AG04449 (cell line): ENCODE data around the gene FCN2.

Source experiments
- CTCF ChIA-PET: fragments of 350-600 bp; formaldehyde crosslinking; extraction: SDS; loops from one replicate; lab custom pipeline; 2021; ENCODE audit warnings: antibody characterized with exemption; lab: Yijun Ruan, JAX
- POLR2A ChIA-PET: fragments of 400-600, 350-600 bp; formaldehyde crosslinking; extraction: SDS; loops from one replicate; lab custom pipeline; 2020; ENCODE audit warnings: antibody characterized with exemption, inconsistent platforms; lab: Yijun Ruan, JAX
- DNase-seq: peaks from one replicate; pipeline ENCODE4 v3.0.0-alpha.2; 2010; ENCODE audit warnings: low read depth, low spot score
- H3K4me3 ChIP-seq: 2 replicates; pipeline ENCODE4 v1.5.1; 2011; ENCODE audit warnings: low read depth, mild to moderate bottlenecking, control low read depth, low read length
- TF ChIP-seq, protein P1 (sequence below): IDR thresholded peaks from one replicate; pipeline ENCODE4 v1.5.1; 2011; ENCODE audit warnings: mild to moderate bottlenecking, moderate library complexity, low read length, control low read depth, inconsistent platforms; ENCODE audit not compliant: insufficient read depth; ENCODE audit errors: missing control alignments

Gene FCN2

DNA sequence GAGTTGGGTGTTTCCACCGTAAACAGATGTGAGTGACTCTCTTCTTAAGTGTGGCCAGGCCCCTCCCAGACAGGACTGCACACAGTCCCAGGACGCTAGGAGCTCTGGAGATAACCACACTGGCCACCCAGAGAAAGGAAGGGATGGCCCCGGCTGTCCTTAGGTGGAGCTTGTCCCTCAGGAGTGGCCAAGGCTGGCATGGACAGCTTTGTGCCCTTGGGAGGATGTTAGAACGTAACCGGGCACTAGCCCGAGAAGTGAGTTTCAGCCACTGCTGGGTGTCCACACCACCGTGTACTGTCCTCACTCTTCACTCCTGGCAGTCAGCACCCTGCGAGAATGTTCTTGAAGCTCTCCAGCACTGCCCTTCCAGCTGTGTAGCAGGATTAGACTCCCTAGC lies 35.8 kb upstream of the FCN2 start:
- no peak overlapping the region for H3K4me3 ChIP-seq
- DNase-seq, result no peak
- CTCF ChIA-PET, result no interaction called here
- POLR2A ChIA-PET, result no interaction called here
- TF ChIP-seq, protein P1, sequence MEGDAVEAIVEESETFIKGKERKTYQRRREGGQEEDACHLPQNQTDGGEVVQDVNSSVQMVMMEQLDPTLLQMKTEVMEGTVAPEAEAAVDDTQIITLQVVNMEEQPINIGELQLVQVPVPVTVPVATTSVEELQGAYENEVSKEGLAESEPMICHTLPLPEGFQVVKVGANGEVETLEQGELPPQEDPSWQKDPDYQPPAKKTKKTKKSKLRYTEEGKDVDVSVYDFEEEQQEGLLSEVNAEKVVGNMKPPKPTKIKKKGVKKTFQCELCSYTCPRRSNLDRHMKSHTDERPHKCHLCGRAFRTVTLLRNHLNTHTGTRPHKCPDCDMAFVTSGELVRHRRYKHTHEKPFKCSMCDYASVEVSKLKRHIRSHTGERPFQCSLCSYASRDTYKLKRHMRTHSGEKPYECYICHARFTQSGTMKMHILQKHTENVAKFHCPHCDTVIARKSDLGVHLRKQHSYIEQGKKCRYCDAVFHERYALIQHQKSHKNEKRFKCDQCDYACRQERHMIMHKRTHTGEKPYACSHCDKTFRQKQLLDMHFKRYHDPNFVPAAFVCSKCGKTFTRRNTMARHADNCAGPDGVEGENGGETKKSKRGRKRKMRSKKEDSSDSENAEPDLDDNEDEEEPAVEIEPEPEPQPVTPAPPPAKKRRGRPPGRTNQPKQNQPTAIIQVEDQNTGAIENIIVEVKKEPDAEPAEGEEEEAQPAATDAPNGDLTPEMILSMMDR, result no peak

DNA sequence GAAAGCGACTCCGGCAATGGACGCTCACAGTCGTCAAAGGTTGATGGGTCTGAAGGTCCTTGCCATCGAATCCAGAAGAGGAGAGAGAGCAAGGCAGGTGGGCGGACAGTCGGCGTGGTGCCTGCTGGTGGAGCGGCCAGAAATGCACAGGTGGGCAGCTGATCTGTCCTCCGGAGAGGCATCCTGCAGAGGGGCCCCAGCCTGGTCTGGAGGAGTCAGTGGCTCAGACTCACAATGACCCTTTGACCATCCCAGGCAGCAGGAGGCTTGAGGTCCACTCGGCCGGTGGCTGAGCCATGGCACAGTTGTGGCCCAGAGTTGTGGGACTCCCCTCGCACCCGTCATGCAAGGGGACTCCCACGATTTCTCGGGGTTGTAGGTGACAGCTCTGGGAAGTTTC lies 34.4 kb upstream of the FCN2 start:
- POLR2A ChIA-PET, result no interaction called here
- CTCF ChIA-PET, result no interaction called here
- no peak overlapping the region for H3K4me3 ChIP-seq
- no peak for DNase-seq
- TF ChIP-seq, protein P1, result no peak

DNA sequence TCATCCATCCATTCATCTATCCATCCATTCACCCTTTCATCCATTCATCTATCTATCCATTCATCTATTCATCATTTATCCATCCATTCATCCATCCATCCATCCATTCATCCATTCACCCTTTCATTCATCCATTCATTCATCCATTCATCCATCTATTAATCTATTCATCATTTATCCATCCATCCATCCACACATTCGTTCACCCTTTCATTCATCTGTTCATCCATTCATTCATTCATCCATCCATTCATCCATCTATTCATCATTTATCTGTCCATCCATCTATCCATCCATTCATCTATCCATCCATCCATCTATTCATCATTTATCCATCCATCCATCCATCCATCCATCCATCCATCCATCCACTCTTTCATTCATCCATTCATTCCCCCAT lies 33.9 kb upstream of the FCN2 start:
- ChIA-PET POLR2A (no interaction called here), CTCF (no interaction called here)
- H3K4me3 ChIP-seq, result no peak overlapping the region
- TF ChIP-seq, protein P1, result no peak
- no peak for DNase-seq

DNA sequence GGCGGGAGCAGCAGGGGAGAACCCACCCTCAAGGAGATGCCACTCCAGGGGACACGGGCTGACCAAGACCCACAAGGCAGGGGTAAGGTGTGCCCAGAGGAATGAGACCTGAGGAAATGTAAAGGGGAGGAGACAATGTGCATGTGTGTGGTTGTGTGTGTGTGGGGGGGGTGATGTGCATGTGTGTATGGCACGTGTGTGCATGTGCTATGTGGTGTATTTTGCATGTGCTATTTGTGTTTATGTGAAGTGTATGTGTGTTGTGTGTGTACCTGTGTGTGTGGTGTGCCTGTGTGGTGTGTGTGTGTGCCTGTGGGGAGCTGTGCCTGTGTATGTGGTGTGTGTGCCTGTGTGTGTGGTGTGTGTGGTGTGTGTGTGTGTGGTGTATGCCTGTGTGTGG lies 33.5 kb upstream of the FCN2 start:
- no peak overlapping the region for H3K4me3 ChIP-seq
- TF ChIP-seq, protein P1, result no peak
- CTCF ChIA-PET, result no interaction called here
- POLR2A ChIA-PET, result no interaction called here
- no peak for DNase-seq

DNA sequence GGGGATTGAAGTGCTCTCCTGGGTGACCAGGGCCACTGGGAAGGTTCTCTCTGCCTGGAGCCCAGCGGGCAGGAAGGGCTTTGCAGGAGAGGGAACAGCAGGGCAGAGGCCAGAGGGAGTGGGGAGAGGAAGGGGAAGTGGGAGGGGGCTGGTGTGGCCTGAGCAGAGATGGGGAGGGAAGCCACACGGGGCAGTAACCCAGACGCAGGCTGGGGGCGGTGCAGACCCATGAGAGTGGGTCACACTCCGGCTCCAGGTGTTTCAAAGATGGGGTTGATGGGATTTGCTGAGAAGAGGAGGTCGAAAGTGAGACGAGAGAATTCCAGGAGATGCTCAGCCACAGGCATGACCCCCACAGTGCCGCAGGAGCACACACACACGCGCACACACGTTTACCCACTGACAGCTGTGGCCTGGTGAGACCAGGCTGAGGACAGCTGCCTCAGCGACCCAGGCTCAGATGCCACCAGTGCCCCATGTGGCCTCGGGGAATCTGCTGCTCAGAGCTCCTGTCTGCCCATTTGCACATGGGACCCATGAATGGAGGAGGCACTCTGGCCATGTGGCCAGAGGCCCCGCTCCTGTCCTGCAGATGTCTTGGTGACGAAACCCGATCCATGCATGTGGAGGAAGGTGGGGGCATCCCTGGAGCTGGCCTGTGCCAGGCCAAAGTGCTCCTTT lies 32.7 kb upstream of the FCN2 start:
- TF ChIP-seq, protein P1, result no peak
- ChIA-PET CTCF (interaction anchor here (1.0 kb wide), 1 partner anchor 9 kb away, joined by 3 read pairs; no protein-coding TSS in a partner anchor), POLR2A (interaction anchor here (0.6 kb wide), 1 partner anchor 10 kb away, joined by 3 read pairs; no protein-coding TSS in a partner anchor)
- no peak overlapping the region for H3K4me3 ChIP-seq
- no peak for DNase-seq

DNA sequence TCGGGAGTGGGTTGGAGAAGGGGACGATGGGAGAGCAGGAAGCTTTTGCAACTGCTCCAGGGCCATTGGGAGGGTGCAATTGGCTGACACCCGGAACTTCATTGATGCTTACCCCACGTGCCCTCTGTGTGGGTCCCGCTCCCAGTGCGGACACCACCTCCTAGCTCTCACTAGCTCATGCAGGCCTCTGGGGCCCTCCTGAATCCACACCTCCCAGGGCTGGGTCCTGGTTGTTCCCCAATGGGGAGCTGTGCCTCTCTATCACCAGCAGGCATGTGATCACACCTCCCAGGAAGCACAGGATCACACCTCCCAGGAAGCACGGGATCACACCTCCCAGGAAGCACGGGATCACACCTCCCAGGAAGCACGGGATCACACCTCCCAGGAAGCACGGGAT lies 32.1 kb upstream of the FCN2 start:
- ChIA-PET CTCF (interaction anchor here (1.0 kb wide), 1 partner anchor 9 kb away, joined by 3 read pairs; no protein-coding TSS in a partner anchor), POLR2A (interaction anchor here (0.6 kb wide), 1 partner anchor 11 kb away, joined by 3 read pairs; no protein-coding TSS in a partner anchor)
- DNase-seq, result no peak
- H3K4me3 ChIP-seq, result no peak overlapping the region
- TF ChIP-seq, protein P1, result no peak
